GM12892 (cell line): ENCODE results near the gene DENND2C.

Experiments
- DNase-seq: peaks from one replicate; pipeline ENCODE4 v3.0.0; 2011; ENCODE audit not compliant: insufficient read length
- FAIRE-seq: peaks from 2 replicates; lab custom pipeline; 2011; peaks lifted over from hg19 to GRCh38; lab: Jason Lieb, UNC
- POLR2A ChIP-seq: IDR thresholded peaks from 2 replicates; pipeline ENCODE4 v1.6.1; 2011; ENCODE audit warnings: low read depth, low read length, control low read depth
- POLR2AphosphoS5 ChIP-seq: IDR thresholded peaks from 2 replicates; pipeline ENCODE4 v1.6.1; 2011; ENCODE audit warnings: low read depth, low read length, control low read depth
- TAF1 ChIP-seq: IDR thresholded peaks from 2 replicates; pipeline ENCODE4 v1.6.1; 2011; ENCODE audit warnings: low read depth, mild to moderate bottlenecking, control low read depth, low read length, borderline replicate concordance

The DENND2C gene

GRCh38 chr1:114554577-114554976 is 115.3 kb downstream of the DENND2C start:
- no peak for TF ChIP-seq POLR2A
- no peak for TF ChIP-seq TAF1
- no peak for TF ChIP-seq POLR2AphosphoS5
- FAIRE-seq, result no peak

GRCh38 chr1:114552106-114552639 is 117.7 kb downstream of the DENND2C start:
- TF ChIP-seq POLR2A (no peak), TAF1 (no peak), POLR2AphosphoS5 (no peak)
- DNase-seq (no peak), FAIRE-seq (no peak)

More at GRCh38 chr1:114554577-114554976, 115.3 kb downstream of the DENND2C start:
- DNase-seq, result no peak

- no peak for FAIRE-seq
- DNase-seq, result no peak
- TF ChIP-seq POLR2AphosphoS5 (no peak), POLR2A (no peak), TAF1 (no peak)
Measured at GRCh38 chr1:114551400-114551799, 118.4 kb downstream of the DENND2C start.

- DNase-seq, result no peak
- no peak for FAIRE-seq
- TF ChIP-seq TAF1 (no peak), POLR2AphosphoS5 (no peak), POLR2A (no peak)
Measured at GRCh38 chr1:114550336-114550735, 119.5 kb downstream of the DENND2C start.

GRCh38 chr1:114549137-114549536 is 120.7 kb downstream of the DENND2C start:
- no peak for TF ChIP-seq TAF1
- TF ChIP-seq POLR2A, result no peak
- no peak for TF ChIP-seq POLR2AphosphoS5
- no peak for FAIRE-seq
- no peak for DNase-seq

GRCh38 chr1:114547076-114547475 is 122.8 kb downstream of the DENND2C start:
- no peak for FAIRE-seq
- TF ChIP-seq POLR2AphosphoS5, result no peak
- no peak for TF ChIP-seq TAF1
- no peak for TF ChIP-seq POLR2A
- DNase-seq, result no peak

GRCh38 chr1:114545796-114546195 is 124.1 kb downstream of the DENND2C start:
- DNase-seq (no peak), FAIRE-seq (no peak)

GRCh38 chr1:114545315-114545714 is 124.5 kb downstream of the DENND2C start:
- FAIRE-seq, result no peak
- DNase-seq, result no peak
- TF ChIP-seq POLR2A (no peak), TAF1 (no peak), POLR2AphosphoS5 (no peak)

More at GRCh38 chr1:114545796-114546195, 124.1 kb downstream of the DENND2C start:
- TF ChIP-seq POLR2A (no peak), TAF1 (no peak), POLR2AphosphoS5 (no peak)

GRCh38 chr1:114540821-114541220 is 129.0 kb downstream of the DENND2C start:
- DNase-seq (no peak), FAIRE-seq (no peak)
- TF ChIP-seq POLR2AphosphoS5 (no peak), POLR2A (no peak), TAF1 (no peak)

- no peak for FAIRE-seq
- no peak for DNase-seq
- TF ChIP-seq POLR2AphosphoS5 (no peak), POLR2A (no peak), TAF1 (no peak)
Measured at GRCh38 chr1:114540272-114540671, 129.6 kb downstream of the DENND2C start.

GRCh38 chr1:114536043-114536442 is 133.8 kb downstream of the DENND2C start:
- FAIRE-seq (no peak), DNase-seq (no peak)
- TF ChIP-seq POLR2AphosphoS5 (no peak), POLR2A (no peak), TAF1 (no peak)

GRCh38 chr1:114535401-114535800 is 134.4 kb downstream of the DENND2C start:
- DNase-seq (no peak), FAIRE-seq (no peak)
- TF ChIP-seq POLR2A (no peak), TAF1 (no peak)
